Activated CD4-positive, alpha-beta memory T cell treated with anti-CD3 and anti-CD28 coated beads, Interleukin-2, amount 10 ng/mL, durations not matched to agents 7 days and 5 days (primary cell): Measurements from ENCODE around the gene WLS. TPM values are rescaled to one million over a fixed set of nuclear protein-coding genes. Genes with fewer than 3 reads are reported as not detected.

Experiments
- CTCF ChIA-PET: fragments of 350-600 bp; sonication (Branson Sonifier 250); formaldehyde crosslinking; loops from one replicate; lab custom pipeline; 2021; ENCODE audit warnings: antibody characterized with exemption, inconsistent platforms; lab: Charles Lee
- POLR2A ChIA-PET: fragments of 350-600 bp; sonication (Branson Sonifier 250); formaldehyde crosslinking; loops from one replicate; lab custom pipeline; 2021; ENCODE audit warnings: antibody characterized with exemption; lab: Charles Lee
- DNase-seq: peaks from one replicate; pipeline ENCODE4 v3.0.0-alpha.2; 2020
- H3K27ac Mint-ChIP-seq: one replicate; pipeline ENCODE4 v1.8.0; 2021; ENCODE audit warnings: mild to moderate bottlenecking, mixed read lengths
- H3K27me3 Mint-ChIP-seq: one replicate; pipeline ENCODE4 v1.8.0; 2021; ENCODE audit warnings: mixed read lengths
- H3K36me3 Mint-ChIP-seq: one replicate; pipeline ENCODE4 v1.8.0; 2021; ENCODE audit warnings: low read depth, mixed read lengths
- H3K4me1 Mint-ChIP-seq: one replicate; pipeline ENCODE4 v1.8.0; 2021; ENCODE audit warnings: mixed read lengths
- H3K4me3 Mint-ChIP-seq: one replicate; pipeline ENCODE4 v1.8.0; 2021; ENCODE audit warnings: mild to moderate bottlenecking, mixed read lengths
- H3K9me3 Mint-ChIP-seq: one replicate; pipeline ENCODE4 v1.8.0; 2021; ENCODE audit warnings: mixed read lengths
- total RNA-seq, 2 experiments: library from RNA; stranded (reverse); gene quantifications; one replicate each; pipeline ENCODE4 v1.2.3, GENCODE V29; 2021

Gene WLS
- total RNA-seq, 2 experiments from 2014 or later, result not detected

- Mint-ChIP-seq H3K4me1 (no peaks in the 10 kb centered on the region), H3K4me3 (no peak overlapping the region), H3K36me3 (no peaks in the 10 kb centered on the region), H3K9me3 (no peaks in the 10 kb centered on the region), H3K27me3 (peaks cover 3% of the 10 kb centered on the region), H3K27ac (no peak overlapping the region)
- DNase-seq, result no peak
- ChIA-PET CTCF (interaction anchor here (1.2 kb wide), 1 partner anchor 15 kb away, joined by 5 read pairs; no protein-coding TSS in a partner anchor), POLR2A (no interaction called here)
Observed at GRCh38 chr1:68103011-68103545, 129.2 kb downstream of the WLS start.

GRCh38 chr1:68101829-68102228, 130.5 kb downstream of the WLS start:
- Mint-ChIP-seq H3K9me3 (no peaks in the 10 kb centered on the region), H3K27me3 (no peaks in the 10 kb centered on the region), H3K4me3 (no peak overlapping the region), H3K36me3 (no peaks in the 10 kb centered on the region), H3K27ac (no peak overlapping the region), H3K4me1 (no peaks in the 10 kb centered on the region)
- POLR2A ChIA-PET, result no interaction called here
- CTCF ChIA-PET, result no interaction called here
- DNase-seq, result no peak

DNA sequence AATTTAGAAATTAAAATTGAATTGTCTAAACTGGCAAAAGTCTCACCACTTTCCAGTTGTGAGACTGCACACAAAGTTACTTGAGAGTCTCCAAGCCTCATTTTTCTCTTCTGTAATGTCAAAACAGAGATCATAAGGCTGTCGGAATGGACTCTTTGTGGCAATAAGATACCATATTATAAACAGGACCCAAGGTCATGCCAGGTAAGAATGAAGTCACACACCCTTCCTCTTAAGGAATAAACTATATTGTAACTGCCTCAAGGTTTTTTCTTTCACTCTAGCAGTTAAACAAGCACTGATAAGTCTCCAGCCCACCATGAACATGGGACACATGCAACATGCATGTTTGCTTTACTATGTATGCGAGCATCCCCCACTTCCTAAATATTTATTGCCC, 131.8 kb downstream of the WLS start:
- Mint-ChIP-seq H3K27me3 (no peaks in the 10 kb centered on the region), H3K9me3 (no peaks in the 10 kb centered on the region), H3K4me1 (no peaks in the 10 kb centered on the region), H3K4me3 (no peak overlapping the region), H3K36me3 (no peaks in the 10 kb centered on the region), H3K27ac (no peak overlapping the region)
- DNase-seq, result no peak
- POLR2A ChIA-PET, result no interaction called here
- CTCF ChIA-PET, result no interaction called here

GRCh38 chr1:68093737-68094136, 138.6 kb downstream of the WLS start:
- no peaks in the 10 kb centered on the region for H3K27me3 Mint-ChIP-seq
- no peaks in the 10 kb centered on the region for H3K4me1 Mint-ChIP-seq
- DNase-seq, result no peak
- no peak overlapping the region for H3K4me3 Mint-ChIP-seq
- H3K9me3 Mint-ChIP-seq, result no peaks in the 10 kb centered on the region
- H3K36me3 Mint-ChIP-seq, result no peaks in the 10 kb centered on the region
- CTCF ChIA-PET, result no interaction called here
- POLR2A ChIA-PET, result no interaction called here
- H3K27ac Mint-ChIP-seq, result no peak overlapping the region

DNA sequence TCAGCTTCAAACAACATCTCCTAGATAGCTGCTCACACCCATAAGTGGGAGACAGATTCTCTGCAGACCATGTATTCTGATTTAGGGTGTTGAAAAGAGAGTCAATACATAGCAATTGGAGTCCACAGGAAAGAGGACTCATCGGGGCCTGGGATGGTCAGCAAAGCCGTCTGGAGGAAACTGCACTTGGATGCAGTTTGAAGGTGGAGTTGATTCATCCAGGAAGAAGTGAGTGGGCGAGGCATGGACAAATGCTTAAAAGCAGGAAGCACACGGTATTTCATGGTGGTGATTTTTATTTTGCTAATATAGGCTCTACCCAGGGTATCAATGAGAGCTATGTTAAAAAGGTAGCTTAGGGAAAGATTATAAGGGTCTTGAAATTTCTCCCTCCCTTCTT, 145.1 kb downstream of the WLS start:
- Mint-ChIP-seq H3K27ac (no peak overlapping the region), H3K4me1 (no peaks in the 10 kb centered on the region), H3K9me3 (no peaks in the 10 kb centered on the region), H3K27me3 (no peaks in the 10 kb centered on the region), H3K36me3 (no peaks in the 10 kb centered on the region), H3K4me3 (no peak overlapping the region)
- no peak for DNase-seq
- CTCF ChIA-PET, result no interaction called here
- POLR2A ChIA-PET, result no interaction called here

GRCh38 chr1:68085752-68086151, 146.6 kb downstream of the WLS start:
- no peak for DNase-seq
- Mint-ChIP-seq H3K27me3 (no peaks in the 10 kb centered on the region), H3K9me3 (no peaks in the 10 kb centered on the region), H3K36me3 (no peaks in the 10 kb centered on the region), H3K27ac (no peak overlapping the region), H3K4me1 (no peaks in the 10 kb centered on the region), H3K4me3 (no peak overlapping the region)
- ChIA-PET POLR2A (no interaction called here), CTCF (no interaction called here)

DNA sequence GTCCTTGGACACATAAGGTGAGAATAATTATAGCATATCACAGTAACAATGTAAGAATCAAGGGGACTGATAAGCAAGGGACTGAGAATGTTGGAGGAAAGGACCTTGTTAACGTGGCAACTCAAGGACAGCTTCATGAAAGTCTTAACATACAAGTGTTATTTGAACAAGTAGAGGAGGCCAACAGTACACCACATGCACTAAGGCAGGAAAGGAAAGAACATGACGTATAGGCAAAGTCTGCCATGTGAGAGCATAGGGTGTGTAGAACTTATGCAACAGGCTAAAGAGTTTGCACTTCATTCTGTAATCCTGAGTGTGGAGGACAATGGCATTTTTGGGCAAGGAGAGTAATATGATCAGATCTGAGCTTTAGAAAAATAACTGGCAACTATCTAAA, 148.6 kb downstream of the WLS start:
- CTCF ChIA-PET, result no interaction called here
- H3K4me1 Mint-ChIP-seq, result no peaks in the 10 kb centered on the region
- no peaks in the 10 kb centered on the region for H3K27me3 Mint-ChIP-seq
- no peak overlapping the region for H3K4me3 Mint-ChIP-seq
- no peaks in the 10 kb centered on the region for H3K36me3 Mint-ChIP-seq
- no peak for DNase-seq
- H3K9me3 Mint-ChIP-seq, result no peaks in the 10 kb centered on the region
- H3K27ac Mint-ChIP-seq, result no peak overlapping the region
- POLR2A ChIA-PET, result no interaction called here

- no peaks in the 10 kb centered on the region for H3K27me3 Mint-ChIP-seq
- CTCF ChIA-PET, result no interaction called here
- no peak overlapping the region for H3K4me3 Mint-ChIP-seq
- H3K9me3 Mint-ChIP-seq, result no peaks in the 10 kb centered on the region
- no peaks in the 10 kb centered on the region for H3K36me3 Mint-ChIP-seq
- POLR2A ChIA-PET, result no interaction called here
- no peaks in the 10 kb centered on the region for H3K4me1 Mint-ChIP-seq
- no peak for DNase-seq
- H3K27ac Mint-ChIP-seq, result no peak overlapping the region
Observed at GRCh38 chr1:68081775-68082283, 150.5 kb downstream of the WLS start.

GRCh38 chr1:68078647-68079046, 153.7 kb downstream of the WLS start:
- H3K36me3 Mint-ChIP-seq, result no peaks in the 10 kb centered on the region
- no peaks in the 10 kb centered on the region for H3K4me1 Mint-ChIP-seq
- DNase-seq, result no peak
- no peak overlapping the region for H3K27ac Mint-ChIP-seq
- ChIA-PET CTCF (no interaction called here), POLR2A (no interaction called here)
- no peak overlapping the region for H3K4me3 Mint-ChIP-seq
- H3K27me3 Mint-ChIP-seq, result no peaks in the 10 kb centered on the region
- no peaks in the 10 kb centered on the region for H3K9me3 Mint-ChIP-seq

Other genes with a start within 250 kb of the WLS start
- gene DIRAS3, start 181.9 kb downstream of the WLS start, total RNA-seq, result not detected
- gene RPE65, start 217.4 kb upstream of the WLS start, total RNA-seq, result not detected